Activated CD4-positive, alpha-beta T cell treated with anti-CD3 and anti-CD28 coated beads, Interleukin-2, amount 50 U/mL, for 4 hours (primary cell): Measurements from ENCODE around the gene SORBS2.

Source experiments
- DNase-seq, 2 experiments: peaks; one replicate each; pipeline ENCODE4 v3.0.0-alpha.2; 2020

SORBS2 gene

GRCh38 chr4:185772391-185773093, 39.5 kb downstream of the SORBS2 start:
- DNase-seq: no peak

DNA sequence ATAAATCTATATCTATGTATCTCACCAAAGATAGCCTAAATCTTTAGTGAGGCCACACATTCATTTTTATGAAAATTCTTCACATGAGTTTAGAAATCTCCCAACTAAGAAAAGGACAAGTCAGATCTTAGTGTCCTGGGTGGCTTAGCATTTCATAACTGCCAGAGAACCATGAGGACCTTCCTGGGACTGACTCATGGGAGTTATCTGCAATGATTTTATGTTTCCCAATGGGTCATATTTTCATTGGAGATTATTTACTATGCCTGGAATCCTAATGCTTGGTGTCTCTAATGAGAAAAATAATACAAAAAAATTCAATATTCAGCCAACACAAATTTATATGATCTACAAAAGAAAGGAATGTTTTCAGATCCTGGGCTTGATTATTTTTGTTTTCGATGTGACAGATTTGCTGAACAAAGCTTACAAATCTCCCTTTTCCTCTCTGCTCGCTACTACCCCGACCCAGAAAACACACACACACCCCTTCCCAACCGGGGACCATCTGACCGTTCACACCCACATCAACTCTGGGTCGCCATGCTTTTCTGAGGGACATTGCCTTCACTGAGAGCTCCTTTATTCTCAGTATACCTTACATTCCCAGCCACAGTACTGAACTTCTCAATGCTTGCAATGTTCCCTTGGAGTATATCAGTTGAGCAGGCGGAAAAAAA, 40.1 kb downstream of the SORBS2 start:
- DNase-seq: no peak

DNA sequence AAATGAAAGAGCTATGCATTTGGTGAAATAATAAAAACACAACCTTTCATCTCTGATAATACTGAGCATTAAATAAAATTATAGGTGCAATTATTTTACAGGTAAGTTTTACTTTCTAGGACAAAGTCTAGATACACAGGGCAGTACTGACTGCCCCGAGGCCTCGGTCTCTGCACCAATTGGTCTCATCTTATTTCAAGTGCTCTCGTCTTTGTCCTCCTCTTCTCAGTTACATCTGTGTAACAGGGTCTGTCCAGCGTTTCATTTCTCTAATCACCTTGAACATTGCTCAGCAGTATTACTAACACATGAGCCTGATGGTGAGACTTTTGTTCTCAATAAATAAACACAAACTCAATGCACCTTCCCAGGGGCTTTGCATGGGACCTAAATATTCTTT, 44.5 kb downstream of the SORBS2 start:
- no peak for DNase-seq

DNA sequence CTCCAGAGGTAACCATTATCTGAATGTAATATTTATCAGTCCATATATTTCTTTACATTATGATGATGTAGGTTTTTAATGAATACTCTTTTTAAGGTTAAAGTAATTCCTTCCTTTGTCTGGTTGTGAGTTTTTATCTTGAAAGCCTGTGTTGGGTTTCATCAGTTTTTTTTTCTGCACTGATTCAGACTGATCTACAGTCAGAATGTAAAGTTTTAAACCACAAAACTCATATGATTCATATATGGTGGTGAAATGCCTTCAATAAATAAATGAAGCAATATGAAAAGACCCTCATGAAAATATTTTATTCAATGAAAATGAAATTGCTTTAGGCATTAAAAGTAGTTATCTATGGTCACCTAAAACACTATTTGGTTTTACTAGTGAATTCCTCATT, 47.1 kb downstream of the SORBS2 start:
- DNase-seq: no peak

DNA sequence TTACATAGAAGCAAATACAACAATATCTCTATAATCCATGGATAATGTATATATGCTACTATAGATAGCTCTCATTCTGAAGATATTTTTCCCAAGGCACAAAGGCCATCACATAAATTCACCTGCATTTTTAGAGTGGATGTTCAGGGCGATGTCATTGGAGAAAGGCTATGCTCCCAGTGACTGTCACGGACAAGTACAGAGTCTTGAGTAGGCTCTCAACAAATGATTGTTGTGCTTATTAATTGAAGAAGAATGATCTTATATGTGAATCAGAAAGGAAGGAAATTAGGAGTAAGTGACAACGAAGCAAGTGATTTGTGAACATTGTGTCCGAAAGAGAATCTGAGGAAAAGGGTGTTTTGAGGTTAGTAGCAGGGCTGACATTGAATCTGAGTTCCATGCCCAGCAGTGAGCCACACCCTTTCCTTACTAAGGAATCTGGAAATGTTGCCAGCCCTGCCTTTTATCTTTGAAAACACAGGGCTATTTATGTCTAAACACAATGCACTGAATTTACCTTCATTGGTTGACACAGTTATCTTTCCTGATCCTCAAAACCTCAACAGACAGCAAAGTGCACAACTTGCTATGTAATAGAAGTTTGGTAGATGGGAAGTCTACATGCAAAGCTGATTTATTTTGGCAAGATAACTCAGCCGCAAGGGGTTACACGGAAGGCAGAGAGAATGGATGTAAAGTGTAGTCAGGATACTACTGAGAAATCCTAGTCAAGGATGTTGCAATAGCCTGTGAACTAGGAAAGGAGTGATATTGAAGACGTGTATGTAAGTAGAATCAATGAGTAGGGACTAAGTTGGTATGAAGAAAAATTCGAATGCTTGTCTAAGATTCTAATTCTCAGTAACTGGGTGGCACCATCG, 50.4 kb downstream of the SORBS2 start:
- DNase-seq: no peak

DNA sequence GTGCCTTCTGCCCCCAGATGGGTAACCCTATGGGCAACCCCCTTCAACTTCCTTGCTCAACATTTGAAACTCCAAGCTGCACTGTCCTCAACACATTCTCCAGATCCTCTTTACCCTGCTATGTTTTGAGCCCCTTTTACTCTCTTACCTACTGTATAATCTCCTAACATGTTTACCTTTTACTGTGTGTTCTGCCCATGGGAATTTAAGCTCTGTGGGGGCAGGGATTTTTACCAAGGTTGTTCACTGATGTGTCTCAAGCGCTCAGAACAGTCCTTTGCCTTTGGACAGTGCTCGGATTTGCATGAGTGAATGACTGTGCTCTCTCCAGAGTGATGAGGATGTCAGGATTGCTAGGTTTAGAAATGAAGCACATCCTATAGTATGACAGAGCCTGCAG, 53.2 kb downstream of the SORBS2 start:
- DNase-seq: no peak

- DNase-seq: no peak
Observed at GRCh38 chr4:185755451-185755850, 56.5 kb downstream of the SORBS2 start.

GRCh38 chr4:185754961-185755360, 57.0 kb downstream of the SORBS2 start:
- no peak for DNase-seq

- DNase-seq: no peak
Observed at GRCh38 chr4:185752872-185753271, 59.1 kb downstream of the SORBS2 start.

- DNase-seq: no peak
Observed at GRCh38 chr4:185749858-185750257, 62.1 kb downstream of the SORBS2 start.

- DNase-seq: no peak
Observed at GRCh38 chr4:185748901-185749390, 63.0 kb downstream of the SORBS2 start.

DNA sequence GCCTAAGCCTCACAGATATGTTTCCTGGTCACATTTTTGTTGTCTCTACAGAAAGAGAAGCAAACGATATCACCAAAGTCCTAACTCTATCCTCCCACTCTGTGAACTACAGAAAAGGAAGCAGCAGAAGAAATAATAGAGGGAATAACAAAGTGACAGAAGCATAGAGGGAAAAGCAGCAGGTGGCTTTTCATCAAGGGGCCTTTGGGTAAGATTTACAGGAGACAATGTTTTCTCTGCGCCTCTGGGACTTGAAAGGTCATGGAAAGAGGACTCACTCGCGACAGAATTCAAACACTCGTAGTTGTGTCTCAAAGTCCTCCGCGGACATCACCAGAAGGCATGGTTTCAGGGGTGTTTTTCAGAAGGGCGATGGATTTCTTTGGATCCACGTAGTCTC, 66.1 kb downstream of the SORBS2 start:
- no peak for DNase-seq

DNA sequence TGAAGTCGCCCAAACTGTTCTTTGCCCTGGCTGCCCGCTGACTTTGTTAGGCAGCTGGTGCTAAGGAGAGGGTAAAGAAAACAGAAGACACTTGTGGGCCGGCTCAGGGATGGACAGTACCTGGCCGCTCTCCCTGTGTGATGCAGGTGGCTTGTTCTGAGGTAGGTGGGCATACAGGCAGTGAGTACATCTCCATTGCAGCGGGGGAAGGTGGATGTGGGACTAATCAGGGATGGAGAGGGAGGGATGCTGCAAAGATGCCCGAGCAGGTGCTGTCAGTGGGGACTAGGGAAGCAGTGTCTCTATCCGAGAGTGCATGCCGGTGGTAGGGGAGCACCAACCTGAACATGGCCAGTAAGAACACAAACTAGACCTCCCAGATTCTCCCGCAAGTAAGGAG, 67.0 kb downstream of the SORBS2 start:
- DNase-seq: no peak

GRCh38 chr4:185744488-185744862, 67.5 kb downstream of the SORBS2 start:
- no peak for DNase-seq

GRCh38 chr4:185743722-185744487, 68.1 kb downstream of the SORBS2 start:
- DNase-seq: no peak

DNA sequence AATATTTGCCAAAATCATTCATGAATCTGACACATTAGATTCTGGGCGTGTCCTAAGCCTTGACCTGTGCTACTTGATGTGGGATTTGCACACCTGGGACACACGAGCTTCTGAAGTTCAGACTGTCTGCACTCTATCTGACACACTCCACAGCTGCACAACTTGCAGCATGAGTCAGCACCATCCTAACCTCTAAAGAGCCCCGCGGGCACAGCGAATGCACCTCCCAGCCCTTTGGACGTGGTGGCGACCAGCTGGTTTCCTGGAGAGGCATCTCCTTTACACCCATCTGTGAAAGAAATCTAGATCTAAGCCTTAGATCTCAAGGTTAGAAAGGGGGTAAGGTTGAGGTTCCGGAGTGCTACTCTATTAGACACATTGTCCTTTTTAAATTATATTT, 69.2 kb downstream of the SORBS2 start:
- no peak for DNase-seq

GRCh38 chr4:185741795-185742194, 70.2 kb downstream of the SORBS2 start:
- no peak for DNase-seq

- DNase-seq: no peak
Observed at GRCh38 chr4:185740471-185740873, 71.5 kb downstream of the SORBS2 start.

DNA sequence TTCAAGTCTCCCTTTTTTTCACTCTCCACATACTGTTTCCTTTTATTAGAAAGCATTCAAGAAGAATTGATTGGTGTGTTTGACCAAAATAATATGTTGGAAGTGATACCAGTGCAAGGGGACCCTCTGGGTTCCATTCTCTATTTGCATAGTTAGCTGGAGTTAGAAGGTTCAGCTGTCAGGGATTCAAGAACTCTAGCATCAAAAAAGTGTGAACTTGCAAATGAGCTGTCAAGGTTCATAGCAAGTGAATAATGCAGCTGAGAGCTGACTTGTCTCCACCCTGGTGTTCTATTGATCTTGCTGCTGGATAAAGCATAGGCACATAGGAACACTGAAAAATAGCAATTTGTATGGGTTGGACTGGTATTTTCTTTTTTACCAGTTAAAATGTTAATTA, 73.2 kb downstream of the SORBS2 start:
- DNase-seq: no peak

- DNase-seq: no peak
Observed at GRCh38 chr4:185738038-185738552, 73.9 kb downstream of the SORBS2 start.

- no peak for DNase-seq
Observed at GRCh38 chr4:185737489-185738037, 74.4 kb downstream of the SORBS2 start.

DNA sequence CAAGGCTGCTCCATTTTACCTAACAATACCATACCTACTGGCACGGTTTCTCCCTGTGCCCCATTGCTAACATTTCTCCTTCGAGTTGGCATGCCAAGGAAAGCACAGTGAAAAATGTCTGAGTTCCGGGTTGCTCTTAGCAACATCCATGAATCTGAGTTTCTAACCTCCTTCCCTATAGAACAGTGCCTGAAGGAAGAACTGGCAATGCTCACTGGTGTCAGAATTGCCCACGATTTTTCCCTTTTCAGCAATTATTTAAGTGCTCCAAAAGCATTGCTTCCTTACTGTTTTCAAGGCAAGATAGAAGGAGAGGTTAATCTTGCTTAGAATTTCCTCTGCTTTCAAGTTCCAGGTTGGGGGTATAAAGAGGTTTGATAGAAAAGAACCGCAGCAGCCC, 75.1 kb downstream of the SORBS2 start:
- no peak for DNase-seq
